NCI-H1417 treated with DMSO at 0.1 percent for 48 hours (cell line): ENCODE data around the gene EIF2D.
"Not testable (repeated sequence)": the region's sequence is repeated elsewhere in the genome, so short reads cannot be mapped to it uniquely, and the experiment has no call there.

Source experiments
- DNase-seq: peaks from one replicate; lab custom pipeline; 2025; lab: John Stamatoyannopoulos, UW

EIF2D gene

GRCh38 chr1:206586501-206587445 is 25.5 kb downstream of the EIF2D start:
- no peak for DNase-seq

DNA sequence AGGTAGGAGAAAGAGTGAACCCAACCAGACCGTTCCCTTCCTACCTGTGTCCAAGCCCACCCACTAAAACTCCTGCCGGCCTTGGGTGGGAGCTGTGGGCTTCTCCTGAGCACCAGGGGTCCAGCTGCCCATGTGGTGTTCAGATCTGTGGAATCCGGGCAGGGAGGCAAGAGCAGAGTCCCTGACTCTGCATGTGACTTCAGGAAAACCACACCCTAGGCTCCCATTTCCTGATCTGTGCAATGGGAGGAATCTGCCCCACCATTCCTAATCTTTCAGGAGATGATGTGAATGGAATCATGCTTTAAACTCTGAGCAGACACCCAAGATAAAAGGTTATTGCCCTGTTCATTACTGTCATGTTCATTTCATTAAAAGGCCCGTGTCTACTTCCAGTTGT is 27.6 kb downstream of the EIF2D start:
- DNase-seq: no peak

GRCh38 chr1:206583707-206584648 is 28.3 kb downstream of the EIF2D start:
- no peak for DNase-seq

- DNase-seq: no peak
Observed at GRCh38 chr1:206582971-206583706, 29.1 kb downstream of the EIF2D start.

GRCh38 chr1:206582537-206582936 is 29.7 kb downstream of the EIF2D start:
- DNase-seq: no peak

GRCh38 chr1:206581571-206581981 is 30.7 kb downstream of the EIF2D start:
- no peak for DNase-seq

DNA sequence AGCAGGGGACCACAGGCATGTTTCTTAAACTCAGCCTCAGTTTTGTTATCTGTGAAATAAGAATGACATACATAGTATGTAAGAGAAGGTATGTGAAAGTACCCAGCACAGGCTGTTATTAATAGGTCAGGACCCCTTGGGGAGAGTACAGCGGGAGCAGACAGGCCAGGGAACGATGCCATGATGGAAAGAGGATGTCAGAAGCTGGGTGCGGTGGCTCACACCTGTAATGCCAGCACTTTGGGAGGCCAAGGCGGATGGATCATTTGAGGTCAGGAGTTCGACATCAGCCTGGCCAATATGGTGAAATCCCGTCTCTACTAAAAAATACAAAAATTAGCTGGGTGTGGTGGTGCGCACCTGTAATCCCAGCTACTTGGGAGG is 31.2 kb downstream of the EIF2D start:
- not testable (repeated sequence) for DNase-seq

- no peak for DNase-seq
Observed at GRCh38 chr1:206580438-206581113, 31.7 kb downstream of the EIF2D start.

DNA sequence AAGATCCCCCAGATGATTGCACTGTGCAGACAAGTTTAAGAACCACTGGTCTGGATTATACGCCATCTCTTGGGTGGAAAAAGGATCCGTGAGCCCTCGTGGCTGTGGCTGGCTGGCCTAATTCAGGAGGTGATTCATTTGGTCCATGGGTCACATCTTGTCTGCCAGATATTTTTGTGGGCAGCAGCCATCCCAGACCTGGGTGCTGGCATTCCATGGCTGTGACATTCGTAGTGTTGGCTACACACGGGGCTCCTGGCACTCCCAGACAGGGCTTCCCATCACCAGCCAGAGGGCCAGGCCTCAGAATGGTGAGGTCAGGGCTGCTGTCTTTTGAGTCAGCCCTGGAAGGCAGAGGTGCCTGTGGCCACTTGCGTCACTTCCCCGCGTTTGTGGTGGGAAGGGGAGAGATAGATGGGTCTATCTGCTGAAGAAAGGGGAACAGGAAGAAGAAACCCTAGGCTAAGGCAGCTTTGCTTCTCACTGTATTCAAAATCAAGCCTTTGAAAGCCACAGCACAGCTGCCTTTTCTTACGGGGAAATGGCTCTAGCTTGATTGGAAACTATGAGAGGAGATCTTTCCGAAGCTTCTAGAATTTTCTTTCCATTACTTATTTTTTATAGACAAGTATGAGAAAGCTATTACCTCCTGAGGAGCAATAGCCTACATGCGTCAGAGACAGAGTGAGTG is 32.4 kb downstream of the EIF2D start:
- no peak for DNase-seq

- no peak for DNase-seq
Observed at GRCh38 chr1:206578978-206579374, 33.3 kb downstream of the EIF2D start.

DNA sequence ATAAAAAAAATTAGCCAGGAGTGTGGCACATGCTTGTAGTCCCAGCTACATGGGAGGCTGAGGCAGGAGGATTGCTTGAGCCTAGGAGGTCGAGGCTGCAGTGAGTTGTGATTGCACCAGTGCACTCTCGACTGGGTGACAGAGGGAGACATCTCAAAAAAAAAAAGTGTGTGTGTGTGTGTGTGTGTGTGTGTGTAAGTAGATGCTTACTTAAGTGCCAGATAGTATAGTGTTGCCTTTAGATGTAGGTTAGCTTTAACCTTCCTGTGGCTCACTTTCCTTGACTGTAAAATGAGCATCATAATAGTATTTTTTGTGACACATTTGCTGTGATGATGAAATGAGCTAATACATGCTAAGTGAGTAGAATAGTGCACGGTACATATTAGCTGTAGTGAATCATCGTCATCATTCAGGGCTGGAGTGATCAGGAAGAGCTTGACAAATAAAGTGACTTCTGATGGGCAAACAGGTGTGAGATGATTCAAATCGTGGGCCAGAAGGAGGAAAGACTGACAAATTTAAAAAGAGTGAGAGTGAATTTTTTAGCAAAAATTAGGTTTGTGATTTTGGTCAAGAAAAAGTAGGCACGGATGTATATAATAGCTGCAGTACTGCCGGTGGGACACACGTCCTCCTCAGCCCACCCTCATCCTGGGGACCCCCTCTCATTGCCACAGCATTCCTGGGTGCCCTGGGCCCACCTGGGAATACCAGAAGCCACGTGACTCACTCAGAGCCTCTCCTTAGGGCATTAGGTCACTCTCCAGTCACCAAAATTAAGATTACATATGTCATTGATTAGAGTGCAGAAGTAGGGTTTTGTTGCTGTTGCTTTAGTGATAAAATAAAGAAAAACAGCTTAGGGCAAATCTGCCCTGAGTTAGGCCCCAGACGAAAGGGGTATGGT is 33.9 kb downstream of the EIF2D start:
- DNase-seq: no peak

- no peak for DNase-seq
Observed at GRCh38 chr1:206577626-206578025, 34.6 kb downstream of the EIF2D start.

DNA sequence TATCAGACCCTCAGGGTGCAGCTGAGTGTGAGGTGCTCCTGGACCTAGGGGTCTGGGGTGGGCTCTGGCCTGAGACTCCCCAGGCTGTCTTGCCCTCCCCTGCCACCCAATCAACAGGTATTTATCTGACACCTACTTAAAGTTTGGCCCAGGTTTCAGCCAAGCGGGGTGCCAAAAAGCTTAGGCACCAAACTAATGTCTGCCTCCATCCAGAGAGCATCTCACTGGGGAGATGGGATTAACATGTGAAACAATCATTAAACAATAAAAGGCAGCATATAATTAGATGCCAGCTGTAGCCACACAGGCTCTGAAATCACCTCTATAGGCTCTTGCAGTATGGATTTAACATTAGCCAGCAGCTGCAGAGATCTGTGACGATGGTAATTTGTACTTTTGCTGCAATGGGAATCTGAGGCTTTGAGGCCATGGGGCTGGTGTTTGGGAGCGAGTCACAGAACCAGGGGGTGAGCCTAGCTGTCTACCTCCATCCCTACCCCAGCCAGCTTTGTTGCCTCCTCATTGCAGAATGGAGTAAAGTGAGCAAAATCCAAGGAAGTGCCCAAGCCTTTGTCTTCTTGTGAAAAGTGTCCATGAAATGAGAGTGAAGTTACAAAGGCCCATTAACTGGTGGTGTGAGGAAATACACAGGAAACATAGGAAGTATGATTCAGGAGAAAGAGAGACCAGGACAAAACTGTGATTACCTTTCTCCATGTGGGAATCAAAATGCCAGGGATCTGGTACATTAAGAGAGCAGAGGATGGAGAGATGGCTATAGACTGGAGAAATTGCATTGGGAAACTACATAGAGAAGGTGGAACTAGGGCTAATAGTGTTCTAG is 36.1 kb downstream of the EIF2D start:
- peak; percentile 88 for DNase-seq

- no peak for DNase-seq
Observed at GRCh38 chr1:206575165-206575893, 36.9 kb downstream of the EIF2D start.

- no peak for DNase-seq
Observed at GRCh38 chr1:206573762-206574161, 38.5 kb downstream of the EIF2D start.

- DNase-seq: no peak
Observed at GRCh38 chr1:206573319-206573718, 38.9 kb downstream of the EIF2D start.

DNA sequence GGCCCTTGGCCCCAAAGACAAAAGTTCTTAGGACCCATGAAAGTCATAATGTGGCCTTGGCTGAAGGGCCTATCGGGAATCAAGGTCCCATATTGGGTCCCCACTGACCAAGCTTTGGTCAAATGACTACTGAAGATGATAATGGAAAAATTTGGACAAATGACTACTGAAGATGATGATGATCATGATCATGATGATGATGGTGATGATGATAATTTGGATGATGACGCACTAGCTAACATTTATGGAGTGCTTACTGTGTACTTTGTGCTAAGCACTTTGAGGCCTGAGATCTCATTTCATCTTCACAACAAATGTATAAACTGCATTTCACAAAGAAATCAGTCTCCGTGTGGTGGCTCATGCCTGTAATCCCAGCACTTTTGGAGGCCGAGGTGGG is 39.4 kb downstream of the EIF2D start:
- no peak for DNase-seq

DNA sequence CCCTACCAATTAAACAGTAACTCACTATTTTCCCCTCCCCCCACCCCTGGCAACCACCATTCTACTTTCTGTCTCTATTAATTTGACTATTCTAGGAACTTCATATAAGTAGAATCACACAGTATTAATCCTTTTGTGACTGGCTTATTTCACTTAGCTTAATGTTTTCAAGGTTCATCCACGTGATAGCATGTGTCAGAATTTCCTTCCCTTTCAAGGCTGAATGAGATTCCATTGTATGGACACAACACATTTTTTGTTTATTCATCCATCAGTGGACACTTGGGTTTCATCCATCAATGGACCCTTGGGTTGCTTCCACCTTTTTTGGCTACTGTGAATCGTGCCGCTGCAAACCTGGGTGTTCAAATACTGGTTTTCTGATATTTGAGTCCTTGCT is 41.7 kb downstream of the EIF2D start:
- no peak for DNase-seq
